Endometrial microvascular endothelial cells (primary cell): ENCODE data around the gene SSC5D. TPM values are rescaled to one million over a fixed set of nuclear protein-coding genes. Genes with fewer than 3 reads are reported as not detected.

Source experiments
- in situ Hi-C: cut with HindIII; loops from 2 replicates; pipeline ENCODE4 v1.10.0; 2017; ENCODE audit warnings: low sequenced_read_pairs, low pct_unique_long_range_greater_than_20kb; ENCODE audit errors: inconsistent ontology term
- total RNA-seq: library from RNA; depleted of rRNA; stranded (reverse); fragments of >200 nt; gene quantifications from one replicate; pipeline ENCODE4 v1.2.3, GENCODE V29; 2015; ENCODE audit errors: inconsistent ontology term

SSC5D gene
- total RNA-seq, 1 donor from 2014 or later, result 1.1 TPM

DNA sequence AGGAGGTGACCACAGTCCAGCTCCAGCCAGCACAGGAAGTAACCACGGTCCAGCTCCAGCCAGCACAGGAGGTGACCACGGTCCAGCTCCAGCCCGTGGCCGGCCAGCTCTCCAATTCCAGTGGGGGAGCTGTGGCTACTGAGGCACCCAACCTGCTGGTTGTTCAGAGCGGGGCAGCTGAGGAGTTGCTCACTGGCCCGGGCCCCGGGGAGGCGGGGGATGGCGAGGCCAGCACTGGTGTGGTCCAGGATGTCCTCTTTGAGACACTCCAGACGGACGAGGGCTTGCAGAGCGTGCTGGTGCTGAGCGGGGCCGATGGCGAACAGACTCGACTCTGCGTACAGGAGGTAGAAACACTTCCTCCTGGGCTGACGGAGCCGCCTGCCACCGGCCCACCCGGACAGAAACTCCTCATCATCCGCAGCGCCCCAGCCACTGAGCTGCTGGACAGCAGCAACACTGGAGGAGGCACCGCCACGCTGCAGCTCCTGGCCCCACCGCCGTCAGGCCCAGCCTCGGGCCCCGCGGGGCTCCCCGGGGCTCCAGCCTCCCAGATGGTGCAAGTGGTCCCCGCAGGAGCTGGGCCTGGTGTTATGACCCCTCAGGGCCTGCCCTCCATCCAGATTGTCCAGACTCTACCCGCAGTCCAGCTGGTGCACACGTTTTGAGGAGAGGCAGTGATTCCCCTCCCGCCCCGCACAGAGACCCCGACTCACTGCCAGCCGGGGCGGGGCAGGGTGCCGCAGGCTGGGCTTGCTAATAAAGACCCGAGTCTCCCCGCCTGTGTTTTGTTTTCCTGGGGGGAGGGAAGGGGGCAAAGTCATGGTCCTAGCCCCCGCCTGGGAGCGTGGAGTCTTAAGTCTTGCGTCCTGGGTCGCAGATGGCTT is 4.3 kb upstream of the SSC5D start:
- in situ Hi-C loops, result no loop called here

DNA sequence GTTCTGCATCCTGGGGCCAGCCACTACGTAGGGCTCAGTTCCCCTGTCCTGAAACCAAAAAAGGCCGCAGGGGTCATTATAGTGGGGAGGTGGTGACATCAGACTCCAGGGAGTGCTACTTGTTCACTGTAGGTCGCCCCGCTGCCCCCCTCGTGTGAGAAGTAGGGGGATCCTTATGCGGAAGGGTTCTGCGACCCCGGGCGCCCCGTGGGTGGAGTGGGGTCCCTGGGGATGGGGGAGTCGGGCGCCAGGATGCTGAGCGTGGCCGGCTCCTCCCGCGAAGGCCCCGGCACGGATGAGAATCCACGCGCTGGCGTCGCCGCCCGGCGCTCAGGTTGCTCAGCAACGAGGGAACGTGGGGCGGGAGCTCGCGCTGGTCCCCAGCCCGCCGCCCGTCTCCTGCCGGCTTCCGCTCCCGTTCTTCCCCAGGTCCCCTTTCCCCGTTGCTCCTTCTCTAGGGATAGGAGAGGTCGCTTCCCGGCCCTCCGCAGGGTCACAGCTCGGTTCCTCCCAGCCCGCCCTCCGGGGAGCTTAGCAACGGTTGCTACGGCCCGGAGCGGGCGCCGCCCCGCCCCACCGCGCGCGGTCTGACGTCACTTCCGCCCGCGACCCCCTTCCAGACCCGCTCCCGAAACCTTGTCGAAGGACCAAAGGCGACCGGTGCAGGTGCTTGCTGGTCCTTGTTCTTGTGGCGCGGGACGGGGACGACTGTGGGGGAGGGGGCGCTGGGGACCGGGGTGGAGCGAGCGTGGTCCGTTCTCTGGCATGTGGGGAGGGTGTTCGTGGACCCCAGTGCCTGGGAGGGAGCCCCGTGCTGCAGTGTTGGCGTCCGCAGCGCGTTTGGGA is 3.4 kb upstream of the SSC5D start, which contains the start of gene NAT14:
Gene NAT14, plus strand, starts transcription at position 596 of the 846 bp plus-strand sequence. CDS start 521 bp downstream, outside the sequence.
- in situ Hi-C loops, result no loop called here

DNA sequence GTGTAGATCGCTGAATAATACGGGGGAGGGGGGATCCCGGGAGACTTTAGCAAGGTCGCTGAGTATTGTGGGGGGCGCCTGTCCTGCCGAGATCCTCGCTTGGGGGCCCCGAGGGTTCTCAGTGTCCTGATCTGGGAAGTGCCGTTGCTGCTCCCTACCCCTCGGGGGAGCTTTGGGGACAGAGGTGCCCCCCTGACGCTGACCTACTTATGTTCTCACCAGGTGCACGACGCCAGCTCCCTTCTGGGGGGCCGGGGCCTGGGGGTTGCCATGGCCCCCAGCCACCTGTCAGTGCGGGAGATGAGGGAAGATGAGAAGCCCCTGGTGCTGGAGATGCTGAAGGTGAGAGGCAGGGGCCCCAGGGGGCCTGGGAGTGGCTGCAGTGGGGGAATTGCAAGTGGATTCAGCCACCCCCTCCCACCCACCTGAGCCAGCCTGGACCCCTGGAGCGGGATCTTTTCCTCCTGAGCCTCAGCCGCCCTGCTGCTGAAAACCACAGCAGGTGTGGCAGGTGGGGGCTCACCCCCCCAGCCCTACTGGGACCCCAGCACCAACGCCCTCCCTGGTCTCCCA is 2.7 kb upstream of the SSC5D start:
- in situ Hi-C loops, result no loop called here

DNA sequence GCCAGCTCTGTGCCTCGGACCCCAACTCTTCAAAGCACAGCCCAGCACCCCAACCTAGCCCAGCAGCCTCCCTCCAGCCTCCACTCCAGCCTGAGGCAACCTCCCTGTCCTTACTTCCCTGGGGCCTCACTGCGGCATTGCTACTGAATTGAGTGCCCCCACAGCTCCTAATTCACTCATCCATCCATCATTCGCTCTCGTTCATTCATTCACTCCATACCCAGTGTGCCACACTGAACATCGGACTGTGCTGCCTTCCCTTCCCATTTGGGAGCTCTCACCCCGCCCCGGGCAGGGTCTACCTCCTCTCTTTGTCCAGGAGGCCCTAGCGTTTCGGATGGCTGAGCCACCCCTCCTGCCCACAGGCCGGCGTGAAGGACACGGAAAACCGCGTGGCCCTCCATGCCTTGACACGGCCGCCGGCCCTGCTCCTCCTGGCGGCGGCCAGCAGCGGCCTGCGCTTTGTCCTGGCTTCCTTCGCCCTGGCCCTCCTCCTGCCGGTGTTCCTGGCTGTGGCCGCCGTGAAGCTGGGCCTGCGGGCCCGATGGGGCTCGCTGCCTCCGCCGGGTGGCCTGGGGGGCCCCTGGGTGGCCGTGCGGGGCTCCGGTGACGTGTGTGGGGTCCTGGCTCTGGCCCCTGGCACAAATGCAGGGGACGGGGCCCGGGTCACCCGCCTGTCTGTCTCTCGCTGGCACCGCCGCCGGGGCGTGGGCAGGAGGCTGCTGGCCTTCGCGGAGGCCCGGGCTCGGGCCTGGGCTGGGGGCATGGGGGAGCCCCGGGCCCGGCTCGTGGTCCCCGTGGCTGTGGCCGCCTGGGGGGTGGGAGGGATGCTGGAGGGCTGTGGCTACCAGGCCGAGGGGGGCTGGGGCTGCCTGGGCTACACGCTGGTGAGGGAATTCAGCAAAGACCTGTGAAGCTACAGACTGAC is 1.9 kb upstream of the SSC5D start:
- in situ Hi-C loops, result no loop called here

DNA sequence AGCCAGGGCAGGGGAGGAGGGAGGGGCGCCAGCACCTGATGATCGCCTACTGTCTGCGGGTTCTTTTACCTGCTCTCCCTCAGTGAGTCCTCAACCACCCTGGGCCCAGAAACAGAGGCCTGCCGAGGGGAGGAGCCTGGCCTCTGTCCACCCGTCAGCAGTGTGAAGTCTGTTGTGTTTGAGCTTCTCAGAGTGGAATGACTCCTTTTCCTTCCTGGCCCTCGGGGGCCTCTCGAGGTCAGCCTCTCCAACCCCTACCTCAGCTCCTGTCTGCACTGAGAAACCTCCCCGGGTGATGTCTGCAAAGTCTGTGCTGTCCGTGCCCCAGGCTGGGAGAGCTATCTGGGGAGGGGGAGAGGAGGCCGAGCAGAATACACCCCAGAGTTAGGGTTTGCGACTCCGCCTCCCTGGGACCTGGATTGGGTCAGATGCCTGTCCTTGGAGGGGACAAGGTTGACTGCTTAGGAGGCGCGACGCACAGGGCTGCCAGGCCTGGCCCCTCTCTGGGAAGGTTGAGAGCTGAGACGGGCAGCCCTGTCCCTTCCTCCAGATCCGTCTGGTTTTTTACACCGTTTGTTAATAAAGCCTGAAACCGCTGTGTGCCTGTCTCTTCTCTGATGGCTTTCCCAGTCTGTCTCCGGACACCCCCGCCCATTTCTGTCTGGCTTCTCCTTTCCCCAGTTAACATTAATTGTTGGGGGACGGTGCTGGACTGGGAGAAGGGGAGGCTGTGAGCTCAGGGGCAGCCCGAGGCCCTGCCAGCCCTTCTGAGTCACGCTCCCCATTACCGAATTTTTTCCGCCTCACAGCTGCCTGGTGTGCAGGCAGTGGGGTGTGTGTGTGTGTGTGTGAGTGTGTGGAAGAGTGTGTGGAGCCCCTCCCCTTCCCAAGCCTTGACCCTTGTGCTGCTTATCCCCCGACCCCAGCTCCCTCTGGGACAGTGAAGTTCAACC is 989 bp upstream of the SSC5D start:
- in situ Hi-C loops, result no loop called here

DNA sequence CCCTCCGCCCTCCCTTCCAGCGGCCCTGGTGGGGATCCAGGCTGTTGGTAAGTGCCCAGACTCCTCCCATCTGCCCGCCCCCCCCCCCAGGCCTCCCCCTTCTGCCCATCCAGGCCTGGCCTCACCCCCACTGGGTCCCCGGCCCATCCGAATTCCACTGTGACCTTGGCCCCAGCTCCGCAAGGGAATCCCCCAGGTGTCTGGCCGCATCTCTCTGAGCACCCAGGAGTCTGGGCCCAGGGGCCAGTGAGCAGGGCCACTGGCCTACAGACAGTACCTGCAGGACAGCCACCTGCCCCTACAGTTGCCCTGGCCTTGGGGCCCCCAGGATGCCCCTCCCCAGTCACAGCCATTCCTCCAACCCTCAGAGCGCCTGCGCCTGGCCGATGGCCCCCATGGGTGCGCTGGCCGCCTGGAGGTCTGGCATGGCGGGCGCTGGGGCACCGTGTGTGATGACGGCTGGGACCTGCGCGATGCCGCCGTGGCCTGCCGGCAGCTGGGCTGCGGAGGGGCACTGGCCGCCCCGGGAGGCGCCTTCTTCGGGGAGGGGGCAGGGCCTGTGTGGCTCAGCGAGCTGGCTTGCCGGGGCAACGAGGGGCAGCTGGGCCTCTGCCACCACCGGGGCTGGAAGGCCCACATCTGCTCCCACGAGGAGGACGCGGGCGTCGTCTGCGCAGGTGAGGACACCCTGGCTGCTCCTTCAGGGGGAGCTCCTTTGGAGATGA is 912 bp downstream of the SSC5D start:
- in situ Hi-C loops, result no loop called here

DNA sequence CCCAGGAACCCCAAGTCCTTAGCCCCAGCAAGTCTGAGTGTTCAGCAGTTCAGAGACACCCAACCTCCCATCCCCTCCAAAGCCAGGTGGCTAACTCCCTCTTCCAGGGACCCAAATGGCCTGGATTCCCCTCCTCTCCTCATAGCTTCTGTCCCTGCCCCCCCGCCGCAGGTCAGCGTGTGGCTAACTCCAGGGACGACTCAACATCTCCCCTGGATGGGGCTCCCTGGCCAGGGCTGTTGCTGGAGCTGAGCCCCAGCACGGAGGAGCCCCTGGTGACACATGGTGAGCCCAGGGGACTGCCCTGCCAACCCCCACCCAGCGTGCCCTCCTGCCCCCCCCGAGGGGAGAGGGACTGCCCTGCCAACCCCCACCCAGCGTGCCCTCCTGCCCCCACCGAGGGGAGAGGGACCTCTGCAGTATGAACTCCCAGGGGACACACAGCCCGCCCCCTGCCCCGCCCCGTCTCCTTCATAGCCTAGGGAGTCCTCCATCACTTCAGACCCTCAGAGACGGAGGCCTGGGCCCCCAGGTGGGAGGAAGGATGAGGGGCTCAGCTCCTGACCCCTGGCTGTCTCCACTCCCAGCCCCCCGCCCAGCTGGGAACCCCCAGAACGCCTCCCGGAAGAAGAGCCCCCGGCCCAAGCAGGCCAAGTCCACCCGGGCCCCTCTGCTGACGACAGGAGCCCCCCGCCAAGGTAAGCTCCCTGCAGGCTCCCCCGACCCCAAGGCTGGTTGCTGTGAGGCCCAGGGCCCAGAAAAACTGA is 1.7 kb downstream of the SSC5D start:
- in situ Hi-C loops, result no loop called here

DNA sequence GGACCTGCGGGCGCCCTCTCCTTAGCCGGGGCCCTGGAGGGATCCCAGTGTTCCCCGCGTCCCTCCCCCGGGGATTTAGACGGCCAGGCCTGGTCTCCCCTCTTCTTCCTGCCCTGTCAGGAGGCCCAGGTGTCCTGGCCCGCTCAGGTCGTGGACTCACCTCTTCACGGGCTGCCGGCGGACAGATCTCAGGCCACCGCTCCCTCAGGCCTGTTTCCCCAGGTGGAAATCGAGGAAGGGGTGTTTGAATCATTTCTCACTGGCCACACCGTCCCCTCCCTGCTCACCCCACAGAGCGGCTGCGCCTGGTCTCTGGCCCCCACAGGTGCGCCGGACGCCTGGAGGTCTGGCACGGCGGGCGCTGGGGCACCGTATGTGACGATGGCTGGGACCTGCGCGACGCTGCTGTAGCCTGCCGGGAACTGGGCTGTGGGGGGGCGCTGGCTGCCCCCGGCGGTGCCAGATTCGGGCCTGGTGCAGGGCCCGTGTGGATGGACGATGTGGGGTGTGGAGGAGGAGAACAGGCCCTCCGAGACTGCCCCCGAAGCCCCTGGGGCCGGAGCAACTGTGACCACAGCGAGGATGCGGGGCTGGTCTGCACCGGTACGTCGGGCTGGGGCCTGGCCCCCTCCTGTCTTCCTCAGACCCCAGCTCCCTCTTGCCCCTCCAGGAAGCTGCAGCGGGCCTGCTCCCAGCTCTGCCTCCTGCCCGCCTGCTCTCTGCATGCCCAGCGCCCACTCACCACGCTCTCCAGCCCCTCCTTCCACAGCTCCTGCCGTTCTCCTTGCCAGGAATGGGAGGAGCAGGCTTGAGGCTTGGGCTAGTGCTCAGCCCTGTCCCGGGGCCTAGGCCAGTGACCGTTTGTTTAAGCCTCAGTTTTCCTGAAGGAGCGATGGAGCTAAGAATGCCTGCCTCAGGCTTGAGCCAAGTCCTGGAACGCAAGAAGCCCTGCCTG is 2.5 kb downstream of the SSC5D start:
- in situ Hi-C loops, result no loop called here

DNA sequence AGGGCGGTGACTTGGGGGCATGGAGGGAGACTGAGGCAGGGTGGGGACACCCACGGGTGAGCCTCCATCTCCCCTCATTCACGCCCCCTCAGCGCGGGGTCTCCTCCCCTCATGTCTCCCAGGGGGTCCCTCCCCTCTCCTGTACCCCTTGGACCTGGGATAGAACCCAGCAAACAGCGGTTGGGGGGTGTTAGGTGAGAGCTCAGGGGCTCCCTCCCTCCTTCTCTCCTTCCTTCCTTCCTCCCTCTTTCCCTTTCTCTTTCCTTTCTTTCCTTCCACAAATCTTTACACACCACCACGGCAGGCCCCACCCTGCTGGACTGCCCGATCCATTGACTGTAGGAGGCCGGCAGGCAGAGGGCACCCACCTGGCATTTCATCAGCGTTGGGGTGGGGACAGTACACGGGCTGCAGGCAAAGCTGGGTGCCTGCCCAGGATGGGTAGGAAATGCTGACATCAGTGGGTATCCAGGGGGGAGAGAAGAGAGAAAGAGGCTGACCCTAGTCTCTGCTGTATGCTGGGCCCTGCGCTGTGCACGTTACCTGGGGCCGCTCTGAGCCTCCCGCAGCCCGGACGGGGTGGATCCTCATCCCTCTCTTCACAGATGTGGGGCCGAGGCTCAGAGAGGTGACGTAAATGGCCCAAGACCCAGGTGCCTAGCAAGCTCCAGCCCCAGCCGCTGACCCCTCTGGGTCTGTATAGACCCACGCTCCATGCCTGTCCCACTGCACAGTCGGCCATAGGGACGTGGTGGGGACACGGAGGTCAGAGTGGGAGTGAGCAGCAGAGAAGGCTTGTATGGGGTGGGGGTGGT is 3.5 kb downstream of the SSC5D start:
- in situ Hi-C loops, result no loop called here

DNA sequence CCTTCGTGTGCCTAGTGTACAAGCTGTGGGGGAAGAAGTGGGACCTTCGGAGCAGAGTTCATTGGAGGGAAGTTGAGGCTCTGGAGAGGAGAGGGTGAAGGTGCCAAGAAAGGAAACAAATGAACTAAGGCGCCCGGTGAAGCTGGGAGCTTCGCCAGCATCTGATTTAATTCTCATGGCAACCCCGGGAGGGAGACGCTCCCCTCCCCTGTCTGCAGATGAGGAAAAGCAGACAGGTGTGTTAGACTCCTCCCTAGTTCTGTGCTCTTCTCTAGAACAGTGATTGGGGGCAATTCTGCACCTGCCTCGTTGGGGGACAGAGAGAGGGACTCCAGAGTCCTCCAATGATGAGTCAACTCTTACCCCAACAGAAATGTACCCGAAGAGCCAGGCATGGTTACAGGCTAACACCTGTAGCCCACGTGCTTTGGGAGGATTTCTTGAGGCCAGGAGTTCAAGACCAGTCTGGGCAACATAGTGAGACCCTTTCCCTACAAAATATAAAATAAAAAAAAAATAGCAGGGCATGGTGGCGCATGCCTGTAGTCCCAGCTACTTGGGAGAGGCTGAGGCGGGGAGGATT is 4.2 kb downstream of the SSC5D start:
- in situ Hi-C loops, result no loop called here

DNA sequence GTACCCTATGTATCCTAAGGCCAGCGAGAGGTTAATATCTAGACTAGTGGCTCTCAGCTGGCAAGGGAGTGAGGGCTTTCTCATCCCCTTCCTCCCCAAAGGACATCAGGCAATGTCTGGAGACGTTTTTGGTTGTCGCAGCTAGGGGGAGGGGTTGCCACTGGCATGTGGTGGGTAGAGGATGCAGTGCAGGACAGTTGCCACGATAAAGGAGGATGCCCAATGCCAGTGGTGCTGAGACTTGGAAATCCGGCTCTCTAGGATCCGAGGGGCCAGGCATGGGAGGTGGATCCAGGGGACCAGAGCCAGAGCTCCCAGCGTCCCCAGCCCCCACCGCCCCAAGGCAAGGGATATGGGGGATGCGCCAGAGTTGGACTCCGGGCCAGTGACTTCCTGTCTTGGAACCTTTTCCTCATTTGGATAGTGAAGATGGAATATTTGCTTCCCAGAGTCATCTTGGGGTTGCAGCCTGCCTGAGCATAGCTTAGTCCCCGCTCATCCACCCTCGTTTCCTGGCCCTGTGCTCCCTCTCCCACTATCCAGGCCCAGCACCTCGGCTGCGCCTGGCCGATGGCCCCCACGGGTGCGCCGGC is 4.9 kb downstream of the SSC5D start:
- in situ Hi-C loops, result no loop called here

DNA sequence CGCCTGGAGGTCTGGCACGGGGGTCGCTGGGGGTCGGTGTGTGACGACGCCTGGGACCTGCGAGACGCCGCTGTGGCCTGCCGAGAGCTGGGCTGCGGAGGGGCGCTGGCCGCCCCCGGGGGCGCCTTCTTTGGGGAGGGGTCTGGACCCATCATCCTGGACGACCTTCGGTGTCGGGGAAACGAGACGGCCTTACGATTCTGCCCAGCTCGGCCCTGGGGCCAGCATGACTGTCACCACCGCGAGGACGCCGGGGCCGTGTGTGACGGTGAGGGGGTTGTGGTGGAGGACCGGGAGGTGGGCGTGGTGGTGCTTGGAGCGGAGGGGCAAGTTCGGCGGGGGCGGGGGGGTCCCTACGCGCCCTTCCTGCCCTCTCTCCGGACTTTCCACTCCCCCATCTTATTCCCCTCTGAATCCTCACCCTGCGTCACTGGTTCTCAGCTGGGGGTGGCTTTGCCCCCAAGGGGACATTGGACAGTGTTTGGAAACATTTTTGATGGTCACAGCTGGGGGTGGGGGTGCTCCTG is 5.5 kb downstream of the SSC5D start:
- in situ Hi-C loops, result no loop called here

DNA sequence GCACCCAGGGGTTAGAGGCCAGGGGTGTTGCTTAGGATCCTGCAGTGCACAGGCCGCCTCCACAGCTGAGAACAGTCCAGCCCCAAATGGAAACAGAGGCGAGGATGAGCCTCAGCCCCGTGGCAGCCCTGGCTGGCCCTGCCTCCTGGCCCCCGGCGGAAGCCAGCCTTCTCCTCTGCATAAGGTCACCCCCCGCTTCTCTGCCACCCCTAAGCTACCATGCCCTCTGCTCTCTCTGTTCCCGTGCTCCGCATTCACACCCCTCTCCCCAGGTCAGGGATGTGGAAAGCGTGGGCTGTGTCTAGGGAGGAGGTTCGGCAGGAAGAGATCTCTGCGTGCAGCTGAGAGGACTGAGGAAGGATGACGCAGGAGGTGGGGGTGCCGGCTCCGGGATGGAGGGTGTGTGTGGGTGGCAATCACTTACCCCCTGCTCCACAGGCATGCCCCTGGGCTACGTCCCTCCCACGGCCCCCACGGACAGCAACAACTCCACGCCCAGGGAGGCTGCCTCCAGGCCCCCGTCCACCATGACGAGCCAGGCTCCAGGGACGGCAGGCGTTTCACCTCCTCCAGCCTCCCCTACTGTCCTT is 6.0 kb downstream of the SSC5D start:
- in situ Hi-C loops, result no loop called here
